Spleen (tissue), 11 donors: ENCODE results near the gene MOB3A. TPM values are rescaled to one million over a fixed set of nuclear protein-coding genes. Genes with fewer than 3 reads are reported as not detected.

Experiments used
- DNase-seq: peaks from one replicate; pipeline ENCODE4 v3.0.0-alpha.2; 2020
- H3K27ac ChIP-seq, 8 donors: fragments of 200-600 bp; sonication (generic) in 7 of 8; 1 replicate in 4 of 8; 2 replicates in 4 of 8; pipeline versions ENCODE4 v1.5.0 to v1.8.0; 2016 to 2021; ENCODE audit warnings: inconsistent platforms in 4 of 8, mild to moderate bottlenecking in 4 of 8, moderate library complexity in 1 of 8
- H3K27me3 ChIP-seq, 7 donors: fragments of 200-600 bp; sonication (generic) in 6 of 7; replicated peaks in 1 of 7; 1 replicate in 4 of 7; 2 replicates in 3 of 7; pipeline versions ENCODE4 v1.5.0 to v1.8.0; 2016 to 2021; ENCODE audit warnings: inconsistent platforms in 3 of 7, mild to moderate bottlenecking in 1 of 7
- H3K36me3 ChIP-seq, 6 donors: fragments of 200-600 bp; sonication (generic) in 5 of 6; 1 replicate in 4 of 6; 2 replicates in 2 of 6; pipeline versions ENCODE4 v1.5.0 to v1.8.0; 2016 to 2021; ENCODE audit warnings: inconsistent platforms in 2 of 6
- H3K4me1 ChIP-seq, 6 donors: fragments of 200-600 bp; sonication (generic) in 5 of 6; 1 replicate in 3 of 6; 2 replicates in 3 of 6; pipeline versions ENCODE4 v1.5.0 to v1.8.0; 2016 to 2021; ENCODE audit warnings: inconsistent platforms in 3 of 6
- H3K4me3 ChIP-seq, 8 donors: fragments of 200-600 bp; sonication (generic) in 7 of 8; 1 replicate in 4 of 8; 2 replicates in 4 of 8; pipeline versions ENCODE4 v1.5.0 to v1.8.0; 2016 to 2021; ENCODE audit warnings: inconsistent platforms in 4 of 8, mild to moderate bottlenecking in 4 of 8, moderate library complexity in 2 of 8
- H3K9me3 ChIP-seq, 8 donors: fragments of 200-600 bp; sonication (generic) in 7 of 8; 1 replicate in 4 of 8; 2 replicates in 4 of 8; pipeline versions ENCODE4 v1.5.0 to v1.8.0; 2016 to 2021; ENCODE audit warnings: inconsistent platforms in 4 of 8
- POLR2A ChIP-seq, 3 donors: fragments of 450-650 bp; IDR thresholded peaks; one replicate each; pipeline ENCODE4 v1.5.1; 2017; ENCODE audit warnings: antibody characterized with exemption in 3 of 3, mild to moderate bottlenecking in 1 of 3
- POLR2AphosphoS5 ChIP-seq, 3 donors: sonication (generic); formaldehyde crosslinking; IDR thresholded peaks; one replicate each; pipeline ENCODE4 v1.5.1; 2017; ENCODE audit warnings: antibody characterized with exemption in 3 of 3
- WGBS, 5 donors: extraction: QIAGEN DNeasy Blood & Tissue Kit in 3 of 5; methylation state at CpG; one replicate each; pipeline versions ENCODE4 v1.1.5 to v1.1.7; 2013 to 2018; 5-methylcytosine and 5-hydroxymethylcytosine counted together
- intact Hi-C: fragments of 100-400 bp; cut with DNase I; formaldehyde crosslinking; loops from one replicate; pipeline ENCODE4 v1.15.0; 2023; ENCODE audit warnings: low total_unique reads
- polyA plus RNA-seq, 3 donors: library from polyadenylated mRNA; stranded (reverse); fragments of 200-250 nt; gene quantifications; one replicate each; pipeline ENCODE4 v1.2.1, GENCODE V29; 2013
- total RNA-seq, 7 donors: library from RNA; depleted of rRNA in 3 of 7; stranded (reverse); fragments of >200 nt in 3 of 7; fragmentation: NEBNext Ultra II Directional in 4 of 7; extraction: Animal tissue kit (Norgen Biotek cat#: 25700) in 4 of 7; gene quantifications; one replicate each; pipeline versions ENCODE4 v1.1.0 to v1.2.1, GENCODE V29; 2016 to 2021
- TF ChIP-seq, protein P1 (sequence below), 11 experiments: fragments of 200-600 bp in 7 of 11; fragments of 450-650 bp in 4 of 11; sonication (generic) in 4 of 11; IDR thresholded peaks in 8 of 11; conservative IDR thresholded peaks in 3 of 11; 1 replicate in 7 of 11; 2 replicates in 4 of 11; pipeline versions ENCODE4 v1.4.0 to v1.8.0; 2016 to 2021; ENCODE audit warnings: antibody characterized with exemption in 11 of 11, inconsistent platforms in 4 of 11, mild to moderate bottlenecking in 1 of 11
- donor health status: healthy with polysubstance abuse.
- donor health status: DM: no; HTN: no; CAD: no; lungs with moderate emphysema.
- donor health status: DM: no; HTN: no; CAD: no.
- donor health status: Bipolar disorder and iron deficiency.
- donor health status: healthy.
- donor health status: DM: no; HTN: no; CAD: no.
- donor health status: DM: yes; HTN: yes; CAD: no.

MOB3A gene
- total and polyA plus RNA-seq, 10 donors = 24.2 to 161 (median 103) TPM

DNA sequence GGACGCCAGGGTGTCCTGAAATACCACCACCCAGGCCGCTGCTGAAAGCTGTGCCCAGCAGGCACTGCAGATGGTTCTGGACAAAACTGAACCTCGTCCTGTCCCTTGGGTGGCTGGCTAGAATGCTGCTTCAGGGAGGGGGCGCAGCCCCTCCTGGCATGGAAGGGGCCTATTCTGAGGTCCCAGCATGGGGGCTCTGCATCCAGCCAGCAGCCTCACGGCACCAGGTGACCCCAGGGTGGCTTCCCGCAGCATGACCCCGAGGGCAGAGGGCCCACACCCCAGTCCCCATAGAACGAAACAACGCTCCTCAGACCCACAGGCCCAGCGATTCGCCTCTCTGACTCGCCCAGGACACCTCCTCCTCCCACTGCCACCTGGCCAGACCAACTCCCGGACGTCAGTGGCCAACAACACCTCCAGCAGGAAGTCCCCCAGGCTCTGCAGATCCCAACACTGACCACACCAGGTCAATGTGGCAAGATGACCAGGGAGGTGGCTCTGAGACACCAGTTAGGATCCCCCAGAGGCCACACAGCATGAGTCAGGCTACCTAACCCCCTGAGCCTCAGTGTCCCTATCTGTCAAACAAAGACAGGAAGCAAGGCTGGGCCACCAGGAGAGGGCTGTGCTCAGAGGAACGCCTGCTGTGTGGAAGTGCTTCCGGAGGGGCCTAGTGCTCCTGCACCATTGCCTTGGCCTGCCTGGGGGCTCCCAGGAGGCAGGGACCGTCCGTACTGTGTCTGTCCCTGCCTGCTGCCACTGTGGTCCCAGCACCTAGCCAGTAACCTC lies 51.2 kb downstream of the MOB3A start:
- 68 to 86% (median 81%) methylated on average over 4 to 18 of the region's 18 CpGs for WGBS, 5 donors
- Histone ChIP-seq H3K4me1 (peaks cover 90 to 100% (median 98%) of the 10 kb centered on the region in 6 donors), H3K4me3 (peak overlapping the region in 1 of 8 donors; percentile 17), H3K9me3 (no peaks in the 10 kb centered on the region), H3K27me3 (no peaks in the 10 kb centered on the region), H3K36me3 (peaks cover 0 to 96% (median 67%) of the 10 kb centered on the region in 6 donors), H3K27ac (peak overlapping the region; percentile 42 to 100 (median 82))
- intact Hi-C loops = no loop called here
- TF ChIP-seq POLR2A (IDR thresholded peaks at IDR 0.05) = no peak
- TF ChIP-seq POLR2AphosphoS5 (IDR thresholded peaks at IDR 0.05) = peak in 2 of 3 donors; percentile 33 to 42
- no peak for DNase-seq

DNA sequence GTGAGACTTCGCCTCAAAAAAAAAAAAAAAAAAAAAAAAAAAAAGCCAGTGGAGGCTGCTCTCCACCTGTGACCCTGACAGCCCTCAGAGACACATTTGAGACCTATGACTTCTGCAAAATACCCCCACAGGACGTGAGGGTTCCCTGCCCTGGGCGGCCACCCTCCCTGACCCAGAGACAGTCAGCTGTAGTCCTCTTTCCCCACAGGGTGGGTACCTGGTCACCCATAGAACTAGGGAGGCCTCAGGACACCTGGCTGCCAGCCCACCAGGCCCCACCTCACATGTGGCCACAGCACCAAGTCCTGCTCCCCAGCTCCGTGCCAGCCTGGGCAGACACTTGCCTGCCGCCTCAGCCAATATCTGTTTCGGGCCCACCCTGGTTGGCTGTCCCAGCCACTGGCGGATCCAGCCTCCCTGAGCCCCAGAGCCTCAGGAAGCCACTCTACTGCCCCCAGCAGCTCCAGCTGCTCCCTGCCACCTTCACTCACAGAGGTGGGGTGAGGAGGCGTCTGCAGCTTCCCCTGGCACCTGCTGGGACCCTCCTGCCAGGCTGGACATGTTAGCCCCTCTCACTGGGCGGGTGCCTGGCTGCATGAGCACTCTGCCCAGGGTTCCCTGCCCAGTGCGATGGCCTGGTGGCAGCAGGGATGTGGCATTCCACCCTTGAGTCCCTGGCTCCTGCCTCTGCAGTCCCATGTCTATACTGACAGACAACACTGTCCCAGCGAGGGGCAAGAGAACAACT lies 52.0 kb downstream of the MOB3A start:
- DNase-seq = peak; percentile 84
- intact Hi-C loops = no loop called here
- H3K4me3 ChIP-seq = peak overlapping the region in 1 of 8 donors; percentile 17
- H3K27me3 ChIP-seq = no peaks in the 10 kb centered on the region
- peaks cover 0 to 99% (median 75%) of the 10 kb centered on the region in 6 donors for H3K36me3 ChIP-seq
- H3K4me1 ChIP-seq = peaks cover 91 to 100% (median 100%) of the 10 kb centered on the region in 6 donors
- H3K27ac ChIP-seq = peak overlapping the region; percentile 65 to 100 (median 96)
- 60 to 77% (median 70%) methylated on average over 8 to 11 of the region's 11 CpGs for WGBS, 5 donors
- no peaks in the 10 kb centered on the region for H3K9me3 ChIP-seq
- TF ChIP-seq POLR2A (IDR thresholded peaks at IDR 0.05) (no peak), POLR2AphosphoS5 (IDR thresholded peaks at IDR 0.05) (peak in 2 of 3 donors; percentile 51 to 68)

DNA sequence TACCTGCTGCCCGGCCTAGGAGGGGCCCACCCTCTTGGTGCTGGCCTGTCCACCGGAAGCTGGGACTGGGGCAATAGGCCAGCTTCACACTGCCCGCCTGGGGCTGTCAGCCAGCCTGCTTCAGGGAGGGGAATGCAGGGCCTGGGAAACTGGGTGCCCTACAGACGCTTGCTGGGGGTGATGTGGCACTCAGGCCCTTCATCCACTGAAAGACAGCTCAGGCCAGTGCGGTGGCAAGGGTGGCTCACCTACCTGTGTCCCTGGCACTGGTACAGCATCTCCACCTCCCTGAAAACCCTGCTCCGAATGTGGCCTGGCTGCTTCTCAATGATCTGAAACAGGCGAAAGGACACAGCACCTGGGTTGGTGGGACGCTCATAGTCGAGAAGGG lies 52.9 kb downstream of the MOB3A start:
- H3K27ac ChIP-seq = peak overlapping the region; percentile 65 to 100 (median 96)

DNA sequence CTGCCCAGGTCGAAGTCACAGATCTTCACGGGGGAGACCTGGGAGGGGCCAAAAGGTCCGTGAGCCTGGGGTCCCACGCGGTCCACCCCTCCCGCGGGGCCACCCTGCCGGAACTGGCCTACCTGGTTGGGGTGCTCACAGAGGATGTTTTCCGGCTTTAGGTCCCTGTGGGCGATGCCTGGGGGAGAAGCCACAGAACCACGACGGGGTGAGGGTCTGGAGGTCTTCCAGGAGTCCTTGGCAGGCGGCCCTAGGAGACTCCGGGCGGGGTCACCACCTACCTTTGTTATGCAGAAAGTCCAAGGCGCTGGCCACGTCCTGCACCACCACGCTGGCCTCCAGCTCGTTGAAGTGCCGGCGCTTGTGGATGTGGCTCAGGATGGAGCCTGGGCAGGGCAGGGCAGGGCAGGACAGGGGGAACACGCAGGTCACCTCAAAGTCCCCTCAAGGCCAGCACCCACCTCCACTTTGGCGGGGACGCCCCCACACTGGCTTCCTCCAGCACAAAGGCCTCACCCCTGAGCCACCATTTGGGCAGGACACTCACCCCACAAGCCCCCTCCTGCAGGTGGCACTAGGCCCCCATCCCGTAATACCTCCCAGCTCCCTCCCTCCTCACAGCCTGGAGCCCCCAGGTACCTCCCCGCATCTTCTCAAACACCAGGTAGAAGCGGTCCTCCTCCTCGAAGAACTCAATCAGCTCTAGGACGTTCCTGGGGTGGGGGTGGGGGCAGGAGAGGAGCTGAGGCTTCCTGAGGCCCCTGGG lies 53.5 kb downstream of the MOB3A start:
- 30 to 43% (median 36%) methylated on average over 15 to 29 of the region's 29 CpGs for WGBS, 5 donors
- DNase-seq = peak; percentile 89
- H3K36me3 ChIP-seq = peaks cover 0 to 99% (median 84%) of the 10 kb centered on the region in 6 donors
- peaks cover 76 to 100% (median 98%) of the 10 kb centered on the region in 6 donors for H3K4me1 ChIP-seq
- intact Hi-C loops = no loop called here
- H3K9me3 ChIP-seq = no peaks in the 10 kb centered on the region
- peak overlapping the region; percentile 83 to 100 (median 96) for H3K27ac ChIP-seq
- TF ChIP-seq POLR2A (IDR thresholded peaks at IDR 0.05) = no peak
- TF ChIP-seq, protein P1, sequence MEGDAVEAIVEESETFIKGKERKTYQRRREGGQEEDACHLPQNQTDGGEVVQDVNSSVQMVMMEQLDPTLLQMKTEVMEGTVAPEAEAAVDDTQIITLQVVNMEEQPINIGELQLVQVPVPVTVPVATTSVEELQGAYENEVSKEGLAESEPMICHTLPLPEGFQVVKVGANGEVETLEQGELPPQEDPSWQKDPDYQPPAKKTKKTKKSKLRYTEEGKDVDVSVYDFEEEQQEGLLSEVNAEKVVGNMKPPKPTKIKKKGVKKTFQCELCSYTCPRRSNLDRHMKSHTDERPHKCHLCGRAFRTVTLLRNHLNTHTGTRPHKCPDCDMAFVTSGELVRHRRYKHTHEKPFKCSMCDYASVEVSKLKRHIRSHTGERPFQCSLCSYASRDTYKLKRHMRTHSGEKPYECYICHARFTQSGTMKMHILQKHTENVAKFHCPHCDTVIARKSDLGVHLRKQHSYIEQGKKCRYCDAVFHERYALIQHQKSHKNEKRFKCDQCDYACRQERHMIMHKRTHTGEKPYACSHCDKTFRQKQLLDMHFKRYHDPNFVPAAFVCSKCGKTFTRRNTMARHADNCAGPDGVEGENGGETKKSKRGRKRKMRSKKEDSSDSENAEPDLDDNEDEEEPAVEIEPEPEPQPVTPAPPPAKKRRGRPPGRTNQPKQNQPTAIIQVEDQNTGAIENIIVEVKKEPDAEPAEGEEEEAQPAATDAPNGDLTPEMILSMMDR (IDR thresholded peaks at IDR 0.05 in 8 of 11, conservative IDR thresholded peaks at IDR 0.05 in 3 of 11) = no peak
- no peak for TF ChIP-seq POLR2AphosphoS5 (IDR thresholded peaks at IDR 0.05)
- no peaks in the 10 kb centered on the region for H3K27me3 ChIP-seq
- peak overlapping the region in 7 of 8 donors; percentile 17 to 68 (median 29) for H3K4me3 ChIP-seq

More for the DNA sequence above, 52.9 kb downstream of the MOB3A start:
- Histone ChIP-seq H3K9me3 (no peaks in the 10 kb centered on the region), H3K4me1 (peaks cover 82 to 100% (median 100%) of the 10 kb centered on the region in 6 donors), H3K36me3 (peaks cover 0 to 99% (median 81%) of the 10 kb centered on the region in 6 donors), H3K4me3 (peak overlapping the region in 1 of 8 donors; percentile 68), H3K27me3 (no peaks in the 10 kb centered on the region)
- peak; percentile 78 for DNase-seq
- TF ChIP-seq POLR2A (IDR thresholded peaks at IDR 0.05) = no peak
- TF ChIP-seq, protein P1 (IDR thresholded peaks at IDR 0.05 in 8 of 11, conservative IDR thresholded peaks at IDR 0.05 in 3 of 11) = no peak
- TF ChIP-seq POLR2AphosphoS5 (IDR thresholded peaks at IDR 0.05) = peak in 2 of 3 donors; percentile 8 to 38
- intact Hi-C loops = no loop called here
- 60 to 88% (median 77%) methylated on average over 6 to 9 of the region's 9 CpGs for WGBS, 5 donors
